Measurements from ENCODE around the gene LRRC49.
"Not testable (repeated sequence)": the region's sequence is repeated elsewhere in the genome, so short reads cannot be mapped to it uniquely, and the experiment has no call there.

DNA sequence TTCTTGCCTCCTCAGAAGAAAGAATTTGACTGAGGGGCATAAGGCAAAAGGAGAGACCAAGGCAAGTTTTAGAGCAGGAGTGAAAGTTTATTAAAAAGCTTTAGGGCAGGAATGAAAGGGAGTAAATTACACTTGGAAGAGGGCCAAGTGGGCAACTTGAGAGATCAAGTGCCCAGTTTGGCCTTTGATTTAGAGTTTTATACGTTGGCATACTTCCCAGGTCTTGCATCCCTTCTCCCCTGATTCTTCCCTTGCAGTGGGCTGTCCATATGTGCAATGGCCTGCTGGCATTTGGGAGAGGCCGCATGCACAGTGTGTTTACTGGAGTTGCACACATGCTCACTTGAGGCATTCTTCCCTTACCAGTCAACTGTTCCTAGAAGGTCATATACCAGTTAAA, 50.7 kb downstream of the LRRC49 start:
- TF ChIP-seq, protein P1, sequence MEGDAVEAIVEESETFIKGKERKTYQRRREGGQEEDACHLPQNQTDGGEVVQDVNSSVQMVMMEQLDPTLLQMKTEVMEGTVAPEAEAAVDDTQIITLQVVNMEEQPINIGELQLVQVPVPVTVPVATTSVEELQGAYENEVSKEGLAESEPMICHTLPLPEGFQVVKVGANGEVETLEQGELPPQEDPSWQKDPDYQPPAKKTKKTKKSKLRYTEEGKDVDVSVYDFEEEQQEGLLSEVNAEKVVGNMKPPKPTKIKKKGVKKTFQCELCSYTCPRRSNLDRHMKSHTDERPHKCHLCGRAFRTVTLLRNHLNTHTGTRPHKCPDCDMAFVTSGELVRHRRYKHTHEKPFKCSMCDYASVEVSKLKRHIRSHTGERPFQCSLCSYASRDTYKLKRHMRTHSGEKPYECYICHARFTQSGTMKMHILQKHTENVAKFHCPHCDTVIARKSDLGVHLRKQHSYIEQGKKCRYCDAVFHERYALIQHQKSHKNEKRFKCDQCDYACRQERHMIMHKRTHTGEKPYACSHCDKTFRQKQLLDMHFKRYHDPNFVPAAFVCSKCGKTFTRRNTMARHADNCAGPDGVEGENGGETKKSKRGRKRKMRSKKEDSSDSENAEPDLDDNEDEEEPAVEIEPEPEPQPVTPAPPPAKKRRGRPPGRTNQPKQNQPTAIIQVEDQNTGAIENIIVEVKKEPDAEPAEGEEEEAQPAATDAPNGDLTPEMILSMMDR (conservative IDR thresholded peaks at IDR 0.05; ENCODE audit: low read length), result not testable (repeated sequence)
- TF ChIP-seq EZH2phosphoT487 (IDR thresholded peaks at IDR 0.05; ENCODE audit: borderline replicate concordance, low read depth, low read length), result not testable (repeated sequence)
